ENCODE results near the gene RHOJ. TPM values are rescaled to one million over a fixed set of nuclear protein-coding genes. Genes with fewer than 3 reads are reported as not detected.

Gene RHOJ
- total and polyA plus RNA-seq, 2 of the 8 experiments (the other 6 are each of a cell fraction or from before 2014, with no cell fraction given), result 0.11 TPM; not detected in 1

- Histone ChIP-seq H3K9me3 (ENCODE audit: insufficient read depth in 2 of 2, low read depth in 1 of 2, low read length in 1 of 2) (no peaks in the 10 kb centered on the region), H4K5ac (ENCODE audit: insufficient read length, low read depth, low read length) (no peak overlapping the region), H3K79me2 (ENCODE audit: control insufficient read depth in 1 of 2, insufficient read depth in 2 of 2, low read length in 2 of 2) (no peaks in the 10 kb centered on the region), H3K27me3 (replicated peaks in 1 of 4; ENCODE audit: control insufficient read depth in 3 of 4, extremely low read depth in 1 of 4, insufficient read depth in 3 of 4, low read length in 3 of 4) (no peaks in the 10 kb centered on the region), H2BK120ac (replicated peaks; ENCODE audit: low read depth, low read length) (no peak overlapping the region), H3K36me3 (ENCODE audit: control insufficient read depth in 2 of 4, insufficient read depth in 4 of 4, low read length in 3 of 4) (no peaks in the 10 kb centered on the region), H2BK12ac (ENCODE audit: low read depth, low read length) (no peak overlapping the region), H3K23ac (ENCODE audit: insufficient read length) (no peak overlapping the region), H3K4me3 (ENCODE audit: extremely low read depth in 1 of 4, insufficient read depth in 2 of 4, low read depth in 3 of 4, low read length in 4 of 4) (no peak overlapping the region), H2BK15ac (ENCODE audit: low read length) (no peak overlapping the region), H3K18ac (ENCODE audit: extremely low read depth, low read length) (no peak overlapping the region), H3K9ac (replicated peaks in 1 of 4; ENCODE audit: extremely low read depth in 1 of 4, low read depth in 3 of 4, low read length in 3 of 4) (no peak overlapping the region), H2AK5ac (ENCODE audit: low read depth, low read length) (no peak overlapping the region), H3K79me1 (ENCODE audit: low read depth, low read length) (no peaks in the 10 kb centered on the region), H2BK20ac (ENCODE audit: low read length) (no peak overlapping the region), H3K56ac (replicated peaks; ENCODE audit: insufficient read length, low read depth, low read length) (no peak overlapping the region), H3K4me1 (replicated peaks in 1 of 4; ENCODE audit: control insufficient read depth in 3 of 4, insufficient read depth in 4 of 4, low read length in 3 of 4) (peaks cover 0 to 5% (median 2%) of the 10 kb centered on the region in 4 experiments; a peak in 3 of 7 replicates), H3K4ac (replicated peaks; ENCODE audit: insufficient read length, low read depth, low read length) (no peak overlapping the region), H4K91ac (replicated peaks; ENCODE audit: insufficient read length, low read length) (no peak overlapping the region), H3K27ac (ENCODE audit: low read depth, low read length) (no peak overlapping the region), H3K23me2 (ENCODE audit: low read depth, low read length) (no peaks in the 10 kb centered on the region), H3K4me2 (ENCODE audit: insufficient read depth in 1 of 2, low read depth in 2 of 2, low read length in 2 of 2) (no peak overlapping the region), H3K14ac (ENCODE audit: insufficient read length) (no peak overlapping the region), H4K20me1 (replicated peaks in 1 of 2; ENCODE audit: control insufficient read depth in 1 of 2, insufficient read depth in 2 of 2, low read length in 2 of 2) (no peaks in the 10 kb centered on the region), H2BK5ac (ENCODE audit: low read depth, low read length) (no peak overlapping the region), H2AFZ (ENCODE audit: low read length) (no peak overlapping the region), H4K8ac (ENCODE audit: extremely low read depth, insufficient read depth, low read length) (no peak overlapping the region)
- CTCF ChIA-PET (ENCODE audit: partially characterized antibody), result interaction anchor here (4.6 kb wide), 1 partner anchor 13 kb away, joined by 28 read pairs; no protein-coding TSS in a partner anchor
- WGBS, 2 experiments (ENCODE audit: extremely low coverage in 1 of 2, insufficient coverage in 1 of 2, insufficient read length in 1 of 2, insufficient replicate concordance in 2 of 2, low coverage in 1 of 2, low lambda C conversion rate in 2 of 2, missing lambda C conversion rate in 1 of 2), result 91% methylated on average over 6 of the region's 6 CpGs; no CpG with 5 or more reads in 1 of the 2 experiments
- TF ChIP-seq RAD21 (IDR thresholded peaks at IDR 0.05 in 1 of 2, conservative IDR thresholded peaks at IDR 0.05 in 1 of 2; ENCODE audit: low read depth in 2 of 2, low read length in 2 of 2) (no peak), TCF12 (IDR thresholded peaks at IDR 0.05; ENCODE audit: low read depth, low read length) (no peak), CTBP2 (IDR thresholded peaks at IDR 0.05; ENCODE audit: borderline replicate concordance, insufficient read depth, insufficient read length, low read length) (no peak)
- POLR2A ChIA-PET (ENCODE audit: partially characterized antibody), result interaction anchor here (1.5 kb wide), 1 partner anchor 14 kb away, joined by 3 read pairs; no protein-coding TSS in a partner anchor
- FAIRE-seq (peak; percentile 36), DNase-seq (ENCODE audit: low read depth in 1 of 2, low spot score in 2 of 2) (no peak)
These were observed 91.9 kb downstream of the RHOJ start for GRCh38 chr14:63296060-63296563.

All from H1 (cell line).